Right atrium auricular region (tissue), 2 donors: ENCODE data around the gene OTUB2. TPM values are rescaled to one million over a fixed set of nuclear protein-coding genes. Genes with fewer than 3 reads are reported as not detected.

ENCODE experiments used
- DNase-seq: peaks from one replicate; pipeline ENCODE4 v3.0.0-alpha.2; 2019; ENCODE audit warnings: low spot score
- H3K27ac ChIP-seq, 2 donors: fragments of 200-600 bp; sonication (generic); 1 replicate in 1 of 2; 2 replicates in 1 of 2; pipeline ENCODE4 v1.5.1; 2016 to 2019
- H3K27me3 ChIP-seq, 2 donors: fragments of 200-600 bp; sonication (generic); one replicate each; pipeline versions ENCODE4 v1.5.1 to v1.6.0; 2017 to 2019
- H3K36me3 ChIP-seq: fragments of 200-600 bp; sonication (generic); one replicate; pipeline ENCODE4 v1.5.1; 2016
- H3K4me1 ChIP-seq, 2 donors: fragments of 200-600 bp; sonication (generic); one replicate each; pipeline versions ENCODE4 v1.5.1 to v1.6.0; 2017 to 2019
- H3K4me3 ChIP-seq, 2 donors: fragments of 200-600 bp; sonication (generic); 1 replicate in 1 of 2; 2 replicates in 1 of 2; pipeline ENCODE4 v1.5.1; 2017 to 2019; ENCODE audit warnings: mild to moderate bottlenecking in 1 of 2, moderate library complexity in 1 of 2
- H3K9me3 ChIP-seq, 2 donors: fragments of 200-600 bp; sonication (generic); one replicate each; pipeline ENCODE4 v1.5.1; 2019
- CTCF ChIP-seq, 2 donors: fragments of 200-600 bp; sonication (generic); IDR thresholded peaks; one replicate each; pipeline ENCODE4 v1.5.1; 2019; ENCODE audit warnings: antibody characterized with exemption in 2 of 2
- total RNA-seq, 2 donors: library from RNA; depleted of rRNA; stranded (reverse); fragments of >200 nt; gene quantifications; one replicate each; pipeline ENCODE4 v1.1.0, GENCODE V29; 2016

Gene OTUB2
- total RNA-seq, 2 donors from 2014 or later = 0.43 to 0.48 TPM

- Histone ChIP-seq H3K27ac (no peak overlapping the region), H3K27me3 (no peaks in the 10 kb centered on the region), H3K4me1 (peaks cover 0 to 28% of the 10 kb centered on the region in 2 donors), H3K36me3 (no peaks in the 10 kb centered on the region), H3K4me3 (no peak overlapping the region), H3K9me3 (no peaks in the 10 kb centered on the region)
- TF ChIP-seq CTCF (IDR thresholded peaks at IDR 0.05) = no peak
- DNase-seq = no peak
Observed at GRCh38 chr14:93993382-93993781, 32.8 kb upstream of the OTUB2 start.

GRCh38 chr14:93994919-93995682 lies 31.0 kb upstream of the OTUB2 start:
- no peak for TF ChIP-seq CTCF (IDR thresholded peaks at IDR 0.05)
- Histone ChIP-seq H3K27me3 (no peaks in the 10 kb centered on the region), H3K27ac (peak overlapping the region; percentile 36 to 83), H3K9me3 (no peaks in the 10 kb centered on the region), H3K4me3 (no peak overlapping the region), H3K4me1 (peaks cover 0 to 28% of the 10 kb centered on the region in 2 donors), H3K36me3 (no peaks in the 10 kb centered on the region)
- peak; percentile 66 for DNase-seq

- DNase-seq = no peak
- no peak overlapping the region for H3K4me3 ChIP-seq
- H3K27ac ChIP-seq = peak overlapping the region; percentile 36 to 83
- peaks cover 0 to 28% of the 10 kb centered on the region in 2 donors for H3K4me1 ChIP-seq
- TF ChIP-seq CTCF (IDR thresholded peaks at IDR 0.05) = no peak
- H3K36me3 ChIP-seq = no peaks in the 10 kb centered on the region
- no peaks in the 10 kb centered on the region for H3K9me3 ChIP-seq
- H3K27me3 ChIP-seq = no peaks in the 10 kb centered on the region
Observed at GRCh38 chr14:93996130-93996695, 29.9 kb upstream of the OTUB2 start.

- no peak for DNase-seq
- H3K27ac ChIP-seq = peak within 1 kb of the TSS; percentile 36 to 83
- TF ChIP-seq CTCF (IDR thresholded peaks at IDR 0.05) = no peak
- no peaks in the 10 kb centered on the region for H3K9me3 ChIP-seq
- H3K4me3 ChIP-seq = no peak within 1 kb of the TSS
- peaks cover 0 to 34% of the 10 kb centered on the region in 2 donors for H3K4me1 ChIP-seq
- H3K36me3 ChIP-seq = no peaks in the 10 kb centered on the region
- no peaks in the 10 kb centered on the region for H3K27me3 ChIP-seq
Observed at GRCh38 chr14:93997082-93997481, 29.1 kb upstream of the OTUB2 start, which contains the start of gene CCDC197. Gene CCDC197 (plus strand): TSS chr14:93997301. CDS start chr14:93998132, 831 bp downstream.

- H3K4me1 ChIP-seq = peaks cover 0 to 34% of the 10 kb centered on the region in 2 donors
- H3K27ac ChIP-seq = no peak overlapping the region
- no peaks in the 10 kb centered on the region for H3K9me3 ChIP-seq
- no peak for TF ChIP-seq CTCF (IDR thresholded peaks at IDR 0.05)
- DNase-seq = no peak
- H3K36me3 ChIP-seq = no peaks in the 10 kb centered on the region
- no peak overlapping the region for H3K4me3 ChIP-seq
- H3K27me3 ChIP-seq = no peaks in the 10 kb centered on the region
Observed at GRCh38 chr14:93997916-93998870, 27.9 kb upstream of the OTUB2 start.
